Activated CD4-positive, alpha-beta memory T cell treated with anti-CD3 and anti-CD28 coated beads for 36 hours (primary cell): ENCODE data around the gene PPIG. TPM values are rescaled to one million over a fixed set of nuclear protein-coding genes. Genes with fewer than 3 reads are reported as not detected.
"Not testable (repeated sequence)": the region's sequence is repeated elsewhere in the genome, so short reads cannot be mapped to it uniquely, and the experiment has no call there.

Experiments used
- CTCF ChIA-PET: fragments of 350-600 bp; sonication (Branson Sonifier 250); formaldehyde crosslinking; loops from one replicate; lab custom pipeline; 2021; ENCODE audit warnings: antibody characterized with exemption, inconsistent platforms; lab: Charles Lee
- POLR2A ChIA-PET: fragments of 350-600 bp; sonication (Branson Sonifier 250); formaldehyde crosslinking; loops from one replicate; lab custom pipeline; 2021; ENCODE audit warnings: antibody characterized with exemption; lab: Charles Lee
- DNase-seq: peaks from one replicate; pipeline ENCODE4 v3.0.0-alpha.2; 2020
- H3K27ac Mint-ChIP-seq: one replicate; pipeline ENCODE4 v1.8.0; 2021; ENCODE audit warnings: mixed read lengths
- H3K27me3 Mint-ChIP-seq: one replicate; pipeline ENCODE4 v1.8.0; 2021; ENCODE audit warnings: mixed read lengths
- H3K36me3 Mint-ChIP-seq: one replicate; pipeline ENCODE4 v1.8.0; 2021; ENCODE audit warnings: mixed read lengths
- H3K4me1 Mint-ChIP-seq: one replicate; pipeline ENCODE4 v1.8.0; 2021; ENCODE audit warnings: low read depth, mixed read lengths
- H3K4me3 Mint-ChIP-seq: one replicate; pipeline ENCODE4 v1.8.0; 2021; ENCODE audit warnings: mild to moderate bottlenecking, mixed read lengths
- H3K9me3 Mint-ChIP-seq: one replicate; pipeline ENCODE4 v1.8.0; 2021; ENCODE audit warnings: mixed read lengths
- intact Hi-C: fragments of 100-400 bp; cut with micrococcal nuclease; formaldehyde crosslinking; loops from one replicate; pipeline ENCODE4 v1.15.1; 2023
- total RNA-seq, 2 experiments: library from RNA; stranded (reverse); gene quantifications; one replicate each; pipeline ENCODE4 v1.2.3, GENCODE V29; 2021

PPIG gene
- total RNA-seq, 2 experiments from 2014 or later, result 52.3 to 55.3 TPM

- Mint-ChIP-seq H3K9me3 (no peaks in the 10 kb centered on the region), H3K27ac (no peak overlapping the region), H3K4me1 (peaks cover 25% of the 10 kb centered on the region), H3K36me3 (peaks cover 8% of the 10 kb centered on the region), H3K27me3 (no peaks in the 10 kb centered on the region), H3K4me3 (no peak overlapping the region)
- no peak for DNase-seq
- POLR2A ChIA-PET, result interaction anchor here (0.6 to 2.6 kb wide), 2 partner anchors 12 to 227 kb away, joined by 3 to 17 read pairs; partner anchors contain the start of genes PPIG and SSB
- CTCF ChIA-PET, result interaction anchor here (0.8 to 1.4 kb wide), 5 partner anchors 9 to 93 kb away, joined by 3 to 5 read pairs (median 3); partner anchors contain the start of gene BBS5
- intact Hi-C loops, result loop anchor here (5.0 to 10.0 kb wide), 2 partner anchors 95 to 207 kb away; partner anchors contain the start of genes BBS5 and LRP2
These were observed 12.0 kb upstream of the PPIG start for GRCh38 chr2:169572189-169572588.

- no peaks in the 10 kb centered on the region for H3K9me3 Mint-ChIP-seq
- ChIA-PET CTCF (interaction anchor here (0.7 to 1.5 kb wide), 6 partner anchors 9 to 252 kb away, joined by 3 to 6 read pairs (median 4); partner anchors contain the start of genes BBS5 and METTL5), POLR2A (interaction anchor here (0.9 to 2.6 kb wide), 4 partner anchors 12 to 254 kb away, joined by 3 to 17 read pairs (median 4); partner anchors contain the start of genes BBS5, PPIG, SSB and UBR3)
- peak overlapping the region; percentile 89 for H3K27ac Mint-ChIP-seq
- peaks cover 8% of the 10 kb centered on the region for H3K36me3 Mint-ChIP-seq
- intact Hi-C loops, result loop anchor here (1.0 to 10.0 kb wide), 5 partner anchors 12 to 255 kb away; partner anchors contain the start of genes BBS5, LRP2, PPIG and SSB
- DNase-seq, result no peak
- peaks cover 25% of the 10 kb centered on the region for H3K4me1 Mint-ChIP-seq
- H3K27me3 Mint-ChIP-seq, result no peaks in the 10 kb centered on the region
- H3K4me3 Mint-ChIP-seq, result peak overlapping the region; percentile 100
These were observed 11.4 kb upstream of the PPIG start for GRCh38 chr2:169572821-169573159.

GRCh38 chr2:169573160-169573973 is 10.8 kb upstream of the PPIG start, which contains the start of gene FASTKD1:
Gene FASTKD1 (minus strand): TSS chr2:169573865. CDS start chr2:169572029, 1,836 bp downstream.
- DNase-seq, result peak; percentile 93
- peaks cover 8% of the 10 kb centered on the region for H3K36me3 Mint-ChIP-seq

GRCh38 chr2:169573974-169574299 is 10.2 kb upstream of the PPIG start:
- H3K27me3 Mint-ChIP-seq, result no peaks in the 10 kb centered on the region
- peaks cover 8% of the 10 kb centered on the region for H3K36me3 Mint-ChIP-seq
- POLR2A ChIA-PET, result interaction anchor here (1.1 to 2.6 kb wide), 3 partner anchors 11 to 95 kb away, joined by 3 to 17 read pairs (median 5); partner anchors contain the start of genes BBS5 and PPIG
- DNase-seq, result no peak
- CTCF ChIA-PET, result interaction anchor here (1.5 kb wide), 1 partner anchor 250 kb away, joined by 6 read pairs; the partner anchor contains the start of gene METTL5
- H3K9me3 Mint-ChIP-seq, result no peaks in the 10 kb centered on the region
- H3K4me1 Mint-ChIP-seq, result peaks cover 25% of the 10 kb centered on the region
- peak overlapping the region; percentile 89 for H3K27ac Mint-ChIP-seq
- intact Hi-C loops, result loop anchor here (1.0 to 10.0 kb wide), 5 partner anchors 10 to 253 kb away; partner anchors contain the start of genes BBS5, LRP2, PPIG and SSB
- H3K4me3 Mint-ChIP-seq, result peak overlapping the region; percentile 100

More at GRCh38 chr2:169573160-169573973, 10.8 kb upstream of the PPIG start, which contains the start of gene FASTKD1:
- Mint-ChIP-seq H3K4me1 (peaks cover 25% of the 10 kb centered on the region), H3K9me3 (no peaks in the 10 kb centered on the region), H3K4me3 (peak within 1 kb of the TSS; percentile 100), H3K27ac (peak within 1 kb of the TSS; percentile 89), H3K27me3 (no peaks in the 10 kb centered on the region)
- CTCF ChIA-PET, result interaction anchor here (0.7 to 1.5 kb wide), 6 partner anchors 9 to 251 kb away, joined by 3 to 6 read pairs (median 4); partner anchors contain the start of genes BBS5 and METTL5
- POLR2A ChIA-PET, result interaction anchor here (0.9 to 2.6 kb wide), 5 partner anchors 11 to 254 kb away, joined by 3 to 17 read pairs (median 3); partner anchors contain the start of genes BBS5, PPIG, SSB and UBR3
- intact Hi-C loops, result loop anchor here (1.0 to 10.0 kb wide), 5 partner anchors 11 to 254 kb away; partner anchors contain the start of genes BBS5, LRP2, PPIG and SSB

GRCh38 chr2:169574539-169574938 is 9.6 kb upstream of the PPIG start:
- CTCF ChIA-PET, H3K27me3 Mint-ChIP-seq, H3K9me3 Mint-ChIP-seq, DNase-seq, H3K27ac Mint-ChIP-seq, H3K36me3 Mint-ChIP-seq, H3K4me3 Mint-ChIP-seq: not testable (repeated sequence)
- intact Hi-C loops, result loop anchor here (5.0 to 10.0 kb wide), 2 partner anchors 97 to 210 kb away; partner anchors contain the start of genes BBS5 and LRP2
- POLR2A ChIA-PET, result interaction anchor here (2.6 kb wide), 1 partner anchor 10 kb away, joined by 17 read pairs; the partner anchor contains the start of gene PPIG
- H3K4me1 Mint-ChIP-seq, result peaks cover 22% of the 10 kb centered on the region

GRCh38 chr2:169575264-169575663 is 8.9 kb upstream of the PPIG start:
- POLR2A ChIA-PET, DNase-seq, H3K9me3 Mint-ChIP-seq, H3K27ac Mint-ChIP-seq, CTCF ChIA-PET, H3K36me3 Mint-ChIP-seq, H3K27me3 Mint-ChIP-seq, H3K4me3 Mint-ChIP-seq: not testable (repeated sequence)
- intact Hi-C loops, result loop anchor here (10.0 kb wide), 1 partner anchor 210 kb away; the partner anchor contains the start of gene LRP2
- H3K4me1 Mint-ChIP-seq, result peaks cover 17% of the 10 kb centered on the region

- Mint-ChIP-seq H3K4me1 (peaks cover 4% of the 10 kb centered on the region), H3K4me3 (no peak overlapping the region), H3K27me3 (no peaks in the 10 kb centered on the region), H3K27ac (no peak overlapping the region), H3K9me3 (peaks cover 12% of the 10 kb centered on the region), H3K36me3 (peaks cover 14% of the 10 kb centered on the region)
- no peak for DNase-seq
- ChIA-PET CTCF (no interaction called here), POLR2A (interaction anchor here (0.7 kb wide), 1 partner anchor 468 kb away, joined by 3 read pairs; no protein-coding TSS in a partner anchor)
- intact Hi-C loops, result loop anchor here (10.0 kb wide), 1 partner anchor 214 kb away; the partner anchor contains the start of gene LRP2
These were observed 5.1 kb upstream of the PPIG start for GRCh38 chr2:169579044-169579443.

- DNase-seq, H3K4me3 Mint-ChIP-seq, H3K27me3 Mint-ChIP-seq, H3K27ac Mint-ChIP-seq, POLR2A ChIA-PET: not testable (repeated sequence)
- Mint-ChIP-seq H3K9me3 (peaks cover 13% of the 10 kb centered on the region), H3K36me3 (peaks cover 26% of the 10 kb centered on the region), H3K4me1 (peaks cover 20% of the 10 kb centered on the region)
- intact Hi-C loops, result loop anchor here (5.0 kb wide), 1 partner anchor 1345 kb away; the partner anchor contains the start of gene GORASP2
- CTCF ChIA-PET, result interaction anchor here (1.0 kb wide), 1 partner anchor 10 kb away, joined by 4 read pairs; the partner anchor contains the start of gene FASTKD1
These were observed 1.4 kb upstream of the PPIG start for GRCh38 chr2:169582552-169583266.

GRCh38 chr2:169583518-169583917 is 633 bp upstream of the PPIG start:
- Mint-ChIP-seq H3K27ac (no peak overlapping the region), H3K4me1 (peaks cover 22% of the 10 kb centered on the region), H3K4me3 (no peak overlapping the region), H3K27me3 (no peaks in the 10 kb centered on the region), H3K36me3 (peaks cover 26% of the 10 kb centered on the region), H3K9me3 (peaks cover 13% of the 10 kb centered on the region)
- POLR2A ChIA-PET, result no interaction called here
- intact Hi-C loops, result loop anchor here (5.0 kb wide), 1 partner anchor 1344 kb away; the partner anchor contains the start of gene GORASP2
- CTCF ChIA-PET, result no interaction called here
- no peak for DNase-seq

GRCh38 chr2:169585673-169586072 is 1.5 kb downstream of the PPIG start:
- Mint-ChIP-seq H3K36me3 (peaks cover 28% of the 10 kb centered on the region), H3K4me3 (peak overlapping the region; percentile 99), H3K4me1 (peaks cover 36% of the 10 kb centered on the region), H3K27ac (peak overlapping the region; percentile 98), H3K27me3 (no peaks in the 10 kb centered on the region), H3K9me3 (peaks cover 13% of the 10 kb centered on the region)
- POLR2A ChIA-PET, result interaction anchor here (0.9 to 1.7 kb wide), 2 partner anchors 108 to 243 kb away, joined by 3 to 4 read pairs; no protein-coding TSS in a partner anchor
- intact Hi-C loops, result no loop called here
- CTCF ChIA-PET, result no interaction called here
- DNase-seq, result no peak

GRCh38 chr2:169590804-169591203 is 6.7 kb downstream of the PPIG start:
- DNase-seq, result no peak
- H3K27ac Mint-ChIP-seq, result no peak overlapping the region
- peaks cover 38% of the 10 kb centered on the region for H3K4me1 Mint-ChIP-seq
- H3K36me3 Mint-ChIP-seq, result peaks cover 2% of the 10 kb centered on the region
- intact Hi-C loops, result no loop called here
- no peaks in the 10 kb centered on the region for H3K27me3 Mint-ChIP-seq
- ChIA-PET POLR2A (no interaction called here), CTCF (interaction anchor here (1.2 kb wide), 1 partner anchor 63 kb away, joined by 5 read pairs; no protein-coding TSS in a partner anchor)
- H3K9me3 Mint-ChIP-seq, result no peaks in the 10 kb centered on the region
- H3K4me3 Mint-ChIP-seq, result no peak overlapping the region
